HepG2 (cell line): ENCODE results near the gene NEMF. TPM values are rescaled to one million over a fixed set of nuclear protein-coding genes. Genes with fewer than 3 reads are reported as not detected.

Experiments used
- ARNT2 ChIP-seq: sonication (generic); formaldehyde crosslinking; IDR thresholded peaks from 2 replicates; pipeline ENCODE4 v1.8.0; 2022; ENCODE audit warnings: mild to moderate bottlenecking, low read depth, missing genetic modification reagents, moderate library complexity
- FOSL1 ChIP-seq: sonication (generic); formaldehyde crosslinking; IDR thresholded peaks from 2 replicates; pipeline ENCODE4 v1.9.0; 2021; ENCODE audit warnings: missing genetic modification reagents, borderline replicate concordance
- GRHL1 ChIP-seq: sonication (generic); formaldehyde crosslinking; conservative IDR thresholded peaks from 2 replicates; pipeline ENCODE4 v1.8.0; 2022; ENCODE audit warnings: missing genetic modification reagents
- HDAC6 ChIP-seq: fragments of 200-600 bp; sonication (generic); IDR thresholded peaks from 2 replicates; pipeline ENCODE4 v1.7.0; 2017; ENCODE audit warnings: mild to moderate bottlenecking, antibody characterized with exemption, low read length, low read depth
- HHEX ChIP-seq: IDR thresholded peaks from 2 replicates; pipeline ENCODE4 v1.6.1; 2016; ENCODE audit warnings: control low read depth
- MAX ChIP-seq: IDR thresholded peaks from 2 replicates; pipeline ENCODE4 v1.6.1; 2012; ENCODE audit warnings: inconsistent platforms
- MXD4 ChIP-seq: IDR thresholded peaks from 2 replicates; pipeline ENCODE4 v1.6.1; 2016; ENCODE audit warnings: mild to moderate bottlenecking, missing biosample characterization, missing genetic modification reagents
- POLR2A ChIP-seq, 2 experiments: IDR thresholded peaks; 2 replicates each; pipeline ENCODE4 v1.6.1; 2011; ENCODE audit warnings: low read depth in 2 of 2, low read length in 2 of 2, mild to moderate bottlenecking in 1 of 2, moderate library complexity in 1 of 2; ENCODE audit not compliant: insufficient read depth in 1 of 2
- SIN3B ChIP-seq: fragments of 150-350 bp; IDR thresholded peaks from 2 replicates; pipeline ENCODE4 v1.6.1; 2014; ENCODE audit warnings: low read length
- TAF1 ChIP-seq: sonication (generic); formaldehyde crosslinking; IDR thresholded peaks from 2 replicates; pipeline ENCODE4 v1.4.0; 2020; ENCODE audit warnings: missing genetic modification reagents
- TFDP2 ChIP-seq: sonication (generic); formaldehyde crosslinking; IDR thresholded peaks from 2 replicates; pipeline ENCODE4 v1.4.0; 2020; ENCODE audit warnings: missing genetic modification reagents
- WIZ ChIP-seq: sonication (generic); formaldehyde crosslinking; IDR thresholded peaks from 2 replicates; pipeline ENCODE4 v1.5.1; 2020; ENCODE audit warnings: mild to moderate bottlenecking, missing genetic modification reagents
- ZBTB21 ChIP-seq: sonication (generic); formaldehyde crosslinking; IDR thresholded peaks from 2 replicates; pipeline ENCODE4 v1.4.0; 2020; ENCODE audit warnings: missing genetic modification reagents
- ZKSCAN1 ChIP-seq: fragments of 150-350 bp; IDR thresholded peaks from 2 replicates; pipeline ENCODE4 v1.6.1; 2014; ENCODE audit warnings: low read length
- ZNF407 ChIP-seq: sonication (generic); formaldehyde crosslinking; IDR thresholded peaks from one replicate; pipeline ENCODE4 v1.5.1; 2020; ENCODE audit warnings: mild to moderate bottlenecking, missing genetic modification reagents; ENCODE audit errors: not compliant biosample characterization
- ZNF547 ChIP-seq: sonication (generic); formaldehyde crosslinking; IDR thresholded peaks from 2 replicates; pipeline ENCODE4 v1.5.1; 2020; ENCODE audit warnings: mild to moderate bottlenecking, missing genetic modification reagents
- ZNF878 ChIP-seq: sonication (generic); formaldehyde crosslinking; IDR thresholded peaks from 2 replicates; pipeline ENCODE4 v1.8.1; 2023; ENCODE audit warnings: mild to moderate bottlenecking, missing genetic modification reagents, moderate library complexity
- polyA plus RNA-seq, 8 experiments: library from polyadenylated mRNA; depleted of rRNA in 3 of 8; stranded (reverse) in 7 of 8; unstranded in 1 of 8; fragments of >200 nt; fragmentation: Illumina TruSeq in 4 of 8; extraction: Trizol in 4 of 8; gene quantifications; 2 replicates each; pipeline versions ENCODE4 v1.2.1 to v1.2.3, GENCODE V29; 2011 to 2016; ENCODE audit warnings: low read depth in 4 of 8, missing spikeins in 1 of 8, mixed read lengths in 1 of 8; ENCODE audit not compliant: insufficient read depth in 1 of 8
- total RNA-seq, 5 experiments: library from RNA; depleted of rRNA; stranded (reverse); fragments of >200 nt; fragmentation: Illumina TruSeq; extraction: Trizol; gene quantifications; 2 replicates each; pipeline ENCODE4 v1.2.3, GENCODE V29; 2016; ENCODE audit warnings: low read depth in 1 of 5

The NEMF gene
- total and polyA plus RNA-seq, 2 of the 13 experiments (the other 11 are each of a cell fraction or from before 2014, with no cell fraction given), result 21.3 to 57.9 TPM

GRCh38 chr14:49770212-49770817 lies 82.3 kb downstream of the NEMF start (continued):
- TF ChIP-seq ZNF407 (CRISPR knock-in tag) (no peak), SIN3B (0 out of 2 replicates have a peak, but pooled peaks have one; percentile 10), HDAC6 (no peak), ZNF878 (no peak; the same call in 1 of the 2 replicates), MAX (peak; percentile 70), ZBTB21 (CRISPR knock-in tag) (peak; percentile 36; the same call in 1 of the 2 replicates), TFDP2 (CRISPR knock-in tag) (peak; percentile 43; the same call in 1 of the 2 replicates), FOSL1 (CRISPR knock-in tag) (no peak), HHEX (peak; percentile 56; the same call in 1 of the 2 replicates), POLR2A (IDR thresholded peaks at IDR 0.05; ENCODE audit: insufficient read depth in 1 of 2, low read depth in 2 of 2, low read length in 2 of 2) (peak; percentile 86 to 94), WIZ (CRISPR knock-in tag) (peak; percentile 18; the same call in 1 of the 2 replicates), ZKSCAN1 (peak; percentile 83), MXD4 (CRISPR knock-in tag) (peak; percentile 47; the same call in 1 of the 2 replicates), TAF1 (CRISPR knock-in tag) (peak; percentile 72), ZNF547 (CRISPR knock-in tag) (no peak), ARNT2 (CRISPR knock-in tag) (peak; percentile 55; the same call in 1 of the 2 replicates), GRHL1 (CRISPR knock-in tag) (no peak)
